K562 (cell line): ENCODE results near the gene NASP. TPM values are rescaled to one million over a fixed set of nuclear protein-coding genes. Genes with fewer than 3 reads are reported as not detected.

Experiments used
- ATAC-seq: fragments of 200-7000 bp; cut with Tn5 transposase; 3 replicates; pipeline ENCODE4 v1.9.1; 2020; ENCODE audit warnings: moderate library complexity
- Bru-seq: library from RNA; stranded (reverse); fragments of 400-500 nt; gene quantifications from one replicate; lab custom pipeline; 2021; lab: Mats Ljungman, UMichigan
- BruChase-seq, 2 experiments: library from RNA; stranded (reverse); fragments of 400-500 nt; gene quantifications; one replicate each; lab custom pipeline; 2021; lab: Mats Ljungman, UMichigan
- BruUV-seq: library from RNA; stranded (reverse); fragments of 400-500 nt; replicated peaks from 2 replicates; lab custom pipeline; 2021; lab: Mats Ljungman, UMichigan
- CTCF ChIA-PET: fragments of 300-600 bp; formaldehyde crosslinking; extraction: SDS; loops from one replicate; lab custom pipeline; 2021; ENCODE audit warnings: low intra/inter-chr PET ratio; lab: Yijun Ruan, JAX
- POLR2A ChIA-PET: fragments of 300-600, 350-650 bp; sonication (Branson Sonifier 250); formaldehyde crosslinking; extraction: SDS; loops from one replicate; lab custom pipeline; 2021; ENCODE audit warnings: antibody characterized with exemption, inconsistent platforms; lab: Yijun Ruan, JAX
- DNase-seq, 4 experiments: peaks; one replicate each; pipeline versions ENCODE4 v3.0.0 to v3.0.0-alpha.2; 2011 to 2018; ENCODE audit warnings: low spot score in 3 of 4, mixed read lengths in 3 of 4; ENCODE audit errors: extremely low read depth in 1 of 4
- FAIRE-seq: peaks from 2 replicates; lab custom pipeline; 2011; peaks lifted over from hg19 to GRCh38; lab: Jason Lieb, UNC
- H2AFZ ChIP-seq: 2 replicates; pipeline ENCODE4 v1.6.0; 2011; ENCODE audit warnings: low read depth, low read length, control low read depth, inconsistent platforms
- H3K27ac ChIP-seq: fragments of 200-600 bp; 3 replicates; pipeline ENCODE4 v1.8.0; 2011; ENCODE audit warnings: low read depth, mild to moderate bottlenecking, control low read depth, inconsistent platforms, low read length, moderate library complexity, mixed read lengths; ENCODE audit errors: extremely low read depth
- H3K27me3 ChIP-seq, 2 experiments: fragments of 300-600 bp in 1 of 2; 2 replicates in 1 of 2; 3 replicates in 1 of 2; pipeline versions ENCODE4 v1.6.0 to v1.8.0; 2011; ENCODE audit warnings: inconsistent platforms in 2 of 2, low read length in 2 of 2, mild to moderate bottlenecking in 1 of 2, mixed read lengths in 1 of 2, moderate library complexity in 1 of 2; ENCODE audit not compliant: control insufficient read depth in 2 of 2, insufficient read depth in 2 of 2
- H3K36me3 ChIP-seq: fragments of 300-600 bp; 3 replicates; pipeline ENCODE4 v1.8.0; 2011; ENCODE audit warnings: mild to moderate bottlenecking, low read length, inconsistent platforms; ENCODE audit not compliant: control insufficient read depth, insufficient read depth
- H3K4me1 ChIP-seq, 2 experiments: fragments of 200-600 bp in 1 of 2; replicated peaks in 1 of 2; 2 replicates in 1 of 2; 3 replicates in 1 of 2; pipeline versions ENCODE4 v1.5.1 to v1.8.0; 2011; ENCODE audit warnings: inconsistent platforms in 2 of 2, low read length in 2 of 2, mild to moderate bottlenecking in 1 of 2, mixed read lengths in 1 of 2, moderate library complexity in 1 of 2; ENCODE audit not compliant: control insufficient read depth in 2 of 2, insufficient read depth in 2 of 2
- H3K4me2 ChIP-seq: 2 replicates; pipeline ENCODE4 v1.6.1; 2011; ENCODE audit warnings: low read length, control low read depth, inconsistent platforms, mixed read lengths; ENCODE audit not compliant: insufficient read depth
- H3K4me3 ChIP-seq: fragments of 200-600 bp; sonication (generic), shearing (Covaris generic); 2 replicates; pipeline ENCODE4 v1.5.1; 2016; ENCODE audit warnings: control low read depth, inconsistent platforms
- H3K79me2 ChIP-seq: fragments of 200-600 bp; 3 replicates; pipeline ENCODE4 v1.8.0; 2011; ENCODE audit warnings: low read length, inconsistent platforms; ENCODE audit not compliant: control insufficient read depth, insufficient read depth
- H3K9ac ChIP-seq, 2 experiments: 2 replicates each; pipeline versions ENCODE4 v1.6.0 to v1.6.1; 2011; ENCODE audit warnings: low read depth in 2 of 2, low read length in 2 of 2, control low read depth in 1 of 2, inconsistent platforms in 1 of 2, mild to moderate bottlenecking in 1 of 2, mixed read lengths in 1 of 2; ENCODE audit not compliant: insufficient read depth in 1 of 2
- H3K9me1 ChIP-seq: one replicate; pipeline ENCODE4 v1.6.0; 2011; ENCODE audit warnings: inconsistent platforms, mild to moderate bottlenecking, low read length, moderate library complexity; ENCODE audit not compliant: control insufficient read depth, insufficient read depth
- H3K9me3 ChIP-seq: replicated peaks from 2 replicates; pipeline ENCODE4 v1.5.1; 2011; ENCODE audit warnings: low read depth, low read length, inconsistent platforms; ENCODE audit not compliant: control insufficient read depth, insufficient read depth
- H4K20me1 ChIP-seq: replicated peaks from 2 replicates; pipeline ENCODE4 v1.6.1; 2011; ENCODE audit warnings: low read length, inconsistent platforms, mixed read lengths; ENCODE audit not compliant: control insufficient read depth, insufficient read depth
- EHMT2 ChIP-seq: fragments of 450-650 bp; IDR thresholded peaks from 2 replicates; pipeline ENCODE4 v1.6.1; 2018; ENCODE audit warnings: antibody characterized with exemption
- ESRRA ChIP-seq: fragments of 450-650 bp; IDR thresholded peaks from 2 replicates; pipeline ENCODE4 v1.6.1; 2014; ENCODE audit warnings: low read depth, mild to moderate bottlenecking, moderate library complexity, borderline replicate concordance
- ZNF778 ChIP-seq: fragments of 450-650 bp; formaldehyde crosslinking; IDR thresholded peaks from 2 replicates; pipeline ENCODE4 v1.4.0; 2020; ENCODE audit warnings: mild to moderate bottlenecking, moderate library complexity
- ZZZ3 ChIP-seq: fragments of 450-650 bp; IDR thresholded peaks from 2 replicates; pipeline ENCODE4 v1.6.1; 2016; ENCODE audit warnings: antibody characterized with exemption, mild to moderate bottlenecking, moderate library complexity
- WGBS: fragments of 100-300 bp; shearing (Covaris generic); methylation state at CpG from one replicate; pipeline ENCODE4 v1.1.6; 2016; ENCODE audit warnings: low coverage, mixed read lengths; ENCODE audit not compliant: insufficient coverage; ENCODE audit errors: missing lambda C conversion rate; 5-methylcytosine and 5-hydroxymethylcytosine counted together
- in situ Hi-C: fragments of 300-500 bp; cut with MboI; formaldehyde crosslinking; loops from 4 replicates; pipeline ENCODE4 v1.15.0; 2018; ENCODE audit warnings: inconsistent platforms, mixed read lengths
- intact Hi-C: fragments of 100-400 bp; cut with micrococcal nuclease; formaldehyde crosslinking; loops from 2 replicates; pipeline ENCODE4 v1.14.2; 2022
- long read RNA-seq, 3 experiments: library from polyadenylated mRNA in 2 of 3; library from RNA in 1 of 3; unstranded in 2 of 3; stranded (forward) in 1 of 3; transcript quantifications; one replicate each; pipeline ENCODE4 v2.0.0, GENCODE V29; 2019 to 2022
- polyA minus RNA-seq, 3 experiments: library from RNA; depleted of rRNA, polyadenylated mRNA; stranded (reverse); fragments of >200 nt; gene quantifications; 2 replicates each; pipeline ENCODE4 v1.2.3, GENCODE V29; 2011
- polyA plus RNA-seq, 8 experiments: library from polyadenylated mRNA; depleted of rRNA in 4 of 8; stranded (reverse) in 5 of 8; unstranded in 3 of 8; fragments of >200 nt; fragmentation: Nextera tagmentation in 2 of 8; fragmentation: Illumina TruSeq in 1 of 8; extraction: Ambion mirVana in 2 of 8; extraction: Trizol in 1 of 8; gene quantifications; 2 replicates each; pipeline versions ENCODE4 v1.2.1 to v1.2.3, GENCODE V29; 2011 to 2014; ENCODE audit warnings: inconsistent platforms in 1 of 8, missing spikeins in 1 of 8
- total RNA-seq, 7 experiments: library from RNA; depleted of rRNA in 6 of 7; stranded (reverse); fragments of >200 nt in 6 of 7; fragmentation: Illumina TruSeq in 2 of 7; extraction: Trizol in 2 of 7; gene quantifications; 2 replicates each; pipeline versions ENCODE4 v1.2.1 to v1.2.3, GENCODE V29; 2011 to 2021; ENCODE audit warnings: low replicate concordance in 1 of 7
- TF ChIP-seq, protein P1 (sequence below), 3 experiments: IDR thresholded peaks in 2 of 3; conservative IDR thresholded peaks in 1 of 3; 2 replicates each; pipeline ENCODE4 v1.5.1; 2011 to 2012; ENCODE audit warnings: low read length in 3 of 3, mild to moderate bottlenecking in 3 of 3, control low read depth in 2 of 3, improper control_type of control experiment in 1 of 3, inconsistent platforms in 1 of 3, low read depth in 1 of 3, mixed read lengths in 1 of 3, moderate library complexity in 1 of 3; ENCODE audit not compliant: insufficient read depth in 2 of 3
- TF ChIP-seq, protein P2 (sequence below): sonication (generic); formaldehyde crosslinking; IDR thresholded peaks from 2 replicates; pipeline ENCODE4 v1.8.0; 2022; ENCODE audit warnings: mild to moderate bottlenecking, missing genetic modification reagents

NASP gene, protein sequence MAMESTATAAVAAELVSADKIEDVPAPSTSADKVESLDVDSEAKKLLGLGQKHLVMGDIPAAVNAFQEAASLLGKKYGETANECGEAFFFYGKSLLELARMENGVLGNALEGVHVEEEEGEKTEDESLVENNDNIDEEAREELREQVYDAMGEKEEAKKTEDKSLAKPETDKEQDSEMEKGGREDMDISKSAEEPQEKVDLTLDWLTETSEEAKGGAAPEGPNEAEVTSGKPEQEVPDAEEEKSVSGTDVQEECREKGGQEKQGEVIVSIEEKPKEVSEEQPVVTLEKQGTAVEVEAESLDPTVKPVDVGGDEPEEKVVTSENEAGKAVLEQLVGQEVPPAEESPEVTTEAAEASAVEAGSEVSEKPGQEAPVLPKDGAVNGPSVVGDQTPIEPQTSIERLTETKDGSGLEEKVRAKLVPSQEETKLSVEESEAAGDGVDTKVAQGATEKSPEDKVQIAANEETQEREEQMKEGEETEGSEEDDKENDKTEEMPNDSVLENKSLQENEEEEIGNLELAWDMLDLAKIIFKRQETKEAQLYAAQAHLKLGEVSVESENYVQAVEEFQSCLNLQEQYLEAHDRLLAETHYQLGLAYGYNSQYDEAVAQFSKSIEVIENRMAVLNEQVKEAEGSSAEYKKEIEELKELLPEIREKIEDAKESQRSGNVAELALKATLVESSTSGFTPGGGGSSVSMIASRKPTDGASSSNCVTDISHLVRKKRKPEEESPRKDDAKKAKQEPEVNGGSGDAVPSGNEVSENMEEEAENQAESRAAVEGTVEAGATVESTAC
- 238 and 493 TPM in 2 replicates for total RNA-seq (2011; cell fraction: chromatin; rRNA removed; ENCODE audit: low replicate concordance)
- total RNA-seq (2011; cell fraction: nucleolus; rRNA removed), result 142 and 174 TPM in 2 replicates
- 284 and 450 TPM in 2 replicates for total RNA-seq (2011; cell fraction: nucleoplasm; rRNA removed)
- total RNA-seq (2014; rRNA removed), result 348 and 419 TPM in 2 replicates
- total RNA-seq (2014; rRNA removed; fragmentation: Illumina TruSeq; extraction: Trizol), result 452 and 498 TPM in 2 replicates
- 479 and 526 TPM in 2 replicates for total RNA-seq (2015; rRNA removed; fragmentation: Illumina TruSeq; extraction: Trizol)
- total RNA-seq (2021), result 297 and 341 TPM in 2 replicates
- polyA plus RNA-seq (2011; rRNA removed), result 279 and 361 TPM in 2 replicates
- 164 and 221 TPM in 2 replicates for polyA plus RNA-seq (2011; cell fraction: cytosol; rRNA removed)
- 319 and 321 TPM in 2 replicates for polyA plus RNA-seq (2011; cell fraction: nucleus; rRNA removed)
- polyA plus RNA-seq (2012), result 265 and 362 TPM in 2 replicates
- polyA plus RNA-seq (2014; fragmentation: Illumina TruSeq; extraction: Trizol), result 471 and 546 TPM in 2 replicates
- polyA plus RNA-seq (2014; fragmentation: Nextera tagmentation; extraction: Ambion mirVana), result 100 to 1,000 TPM; 199 to 369 TPM
- 496 and 578 TPM in 2 replicates for polyA plus RNA-seq (2014; rRNA removed)
- 269 and 276 TPM in 2 replicates for polyA minus RNA-seq (2011; rRNA and poly(A)+ RNA removed)
- 152 and 212 TPM in 2 replicates for polyA minus RNA-seq (2011; cell fraction: cytosol; rRNA and poly(A)+ RNA removed)
- 132 and 189 TPM in 2 replicates for polyA minus RNA-seq (2011; cell fraction: nucleus; rRNA and poly(A)+ RNA removed)
- Bru-seq, nascent RNA, result percentile 98 among the genes with signal in this experiment
- BruChase-seq, experiment 1, labeled RNA remaining after a 2-hour chase, result percentile 99 among the genes with signal in this experiment
- percentile 99 among the genes with signal in this experiment for BruChase-seq, experiment 2, labeled RNA remaining after a 6-hour chase
- long read RNA-seq, experiment 1, transcript NASP-209 (2 exons, 541 nt), result minor isoform, 40 of 640 reads
- long read RNA-seq, experiment 1, transcript NASP-207 (5 exons, 604 nt), result minor isoform, 7 of 640 reads
- long read RNA-seq, experiment 1, transcript NASP-201 (15 exons, 3,207 nt), result minor isoform, 85 of 640 reads
- long read RNA-seq, experiment 1, transcript NASP-202 (14 exons, 1,538 nt), result major isoform, 220 of 640 reads
- long read RNA-seq, experiment 1, partial matches to known transcripts, result 210 of 640 reads
- long read RNA-seq, experiment 1, other reads (novel, unspliced or antisense), result 77 of 640 reads
- long read RNA-seq, experiment 2, transcript NASP-202 (14 exons, 1,538 nt), result major isoform, 86 of 225 reads
- long read RNA-seq, experiment 2, transcript NASP-210 (9 exons, 3,659 nt), result minor isoform, 6 of 225 reads
- long read RNA-seq, experiment 2, transcript NASP-209 (2 exons, 541 nt), result minor isoform, 8 of 225 reads
- long read RNA-seq, experiment 2, partial matches to known transcripts, result 83 of 225 reads
- long read RNA-seq, experiment 2, other reads (novel, unspliced or antisense), result 39 of 225 reads
- long read RNA-seq, experiment 3, transcript NASP-202 (14 exons, 1,538 nt), result major isoform, 149 of 314 reads
- long read RNA-seq, experiment 3, transcript NASP-201 (15 exons, 3,207 nt), result minor isoform, 5 of 314 reads
- long read RNA-seq, experiment 3, transcript NASP-207 (5 exons, 604 nt), result minor isoform, 56 of 314 reads
- long read RNA-seq, experiment 3, partial matches to known transcripts, result 61 of 314 reads
- long read RNA-seq, experiment 3, other reads (novel, unspliced or antisense), result 41 of 314 reads

DNA sequence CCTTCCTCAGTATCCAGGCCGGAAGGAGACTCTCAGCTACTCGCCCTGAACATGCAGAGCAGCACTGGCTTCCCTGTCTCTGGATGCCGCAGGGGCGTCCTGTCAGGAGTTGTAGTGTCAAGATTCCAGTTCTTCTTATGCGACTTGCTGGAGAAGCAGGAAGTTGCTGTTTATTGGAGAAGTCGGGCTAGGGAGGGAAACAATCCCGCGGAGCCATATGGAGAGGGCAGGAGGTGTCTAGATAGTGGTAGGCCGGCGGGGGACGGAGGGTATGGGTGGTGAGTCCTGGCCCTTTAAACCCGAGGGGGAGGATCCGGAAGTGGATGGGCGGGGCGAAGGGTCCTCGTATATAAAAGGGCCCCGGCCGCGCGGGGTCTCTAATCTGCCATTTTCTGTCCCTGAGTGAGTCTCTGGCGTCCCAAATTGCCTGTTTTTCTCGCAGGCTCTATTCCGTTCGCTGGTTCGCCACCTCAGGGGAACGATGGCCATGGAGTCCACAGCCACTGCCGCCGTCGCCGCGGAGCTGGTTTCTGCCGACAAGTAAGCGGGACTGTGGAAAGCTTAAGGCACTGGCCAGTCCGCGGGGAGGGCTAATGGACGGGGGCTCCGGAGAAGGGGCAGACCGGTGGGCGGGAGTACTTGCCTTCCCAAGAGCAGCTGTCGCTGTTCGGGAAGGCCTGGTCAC is at the start of gene NASP:
TSS of gene NASP (plus strand) at position 376 of the 685 bp plus-strand sequence. CDS start at position 482, 106 bp downstream.
- H3K4me1 ChIP-seq, result peaks cover 6 to 27% of the 10 kb centered on the region in 2 experiments; a peak in 4 of 5 replicates
- BruUV-seq, result TSS peak; percentile 67
- TF ChIP-seq EHMT2 (no peak), ZNF778 (CRISPR knock-in tag) (no peak), ZZZ3 (0 out of 2 replicates have a peak, but pooled peaks have one; percentile 46), ESRRA (peak; percentile 13; the same call in 1 of the 2 replicates)
- TF ChIP-seq, protein P1, sequence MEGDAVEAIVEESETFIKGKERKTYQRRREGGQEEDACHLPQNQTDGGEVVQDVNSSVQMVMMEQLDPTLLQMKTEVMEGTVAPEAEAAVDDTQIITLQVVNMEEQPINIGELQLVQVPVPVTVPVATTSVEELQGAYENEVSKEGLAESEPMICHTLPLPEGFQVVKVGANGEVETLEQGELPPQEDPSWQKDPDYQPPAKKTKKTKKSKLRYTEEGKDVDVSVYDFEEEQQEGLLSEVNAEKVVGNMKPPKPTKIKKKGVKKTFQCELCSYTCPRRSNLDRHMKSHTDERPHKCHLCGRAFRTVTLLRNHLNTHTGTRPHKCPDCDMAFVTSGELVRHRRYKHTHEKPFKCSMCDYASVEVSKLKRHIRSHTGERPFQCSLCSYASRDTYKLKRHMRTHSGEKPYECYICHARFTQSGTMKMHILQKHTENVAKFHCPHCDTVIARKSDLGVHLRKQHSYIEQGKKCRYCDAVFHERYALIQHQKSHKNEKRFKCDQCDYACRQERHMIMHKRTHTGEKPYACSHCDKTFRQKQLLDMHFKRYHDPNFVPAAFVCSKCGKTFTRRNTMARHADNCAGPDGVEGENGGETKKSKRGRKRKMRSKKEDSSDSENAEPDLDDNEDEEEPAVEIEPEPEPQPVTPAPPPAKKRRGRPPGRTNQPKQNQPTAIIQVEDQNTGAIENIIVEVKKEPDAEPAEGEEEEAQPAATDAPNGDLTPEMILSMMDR (IDR thresholded peaks at IDR 0.05 in 2 of 3, conservative IDR thresholded peaks at IDR 0.05 in 1 of 3; ENCODE audit: insufficient read depth in 2 of 3, low read depth in 1 of 3, low read length in 3 of 3), result peak in 1 of 3 experiments; percentile 11; a peak in 1 of 6 replicates
- TF ChIP-seq, protein P2, sequence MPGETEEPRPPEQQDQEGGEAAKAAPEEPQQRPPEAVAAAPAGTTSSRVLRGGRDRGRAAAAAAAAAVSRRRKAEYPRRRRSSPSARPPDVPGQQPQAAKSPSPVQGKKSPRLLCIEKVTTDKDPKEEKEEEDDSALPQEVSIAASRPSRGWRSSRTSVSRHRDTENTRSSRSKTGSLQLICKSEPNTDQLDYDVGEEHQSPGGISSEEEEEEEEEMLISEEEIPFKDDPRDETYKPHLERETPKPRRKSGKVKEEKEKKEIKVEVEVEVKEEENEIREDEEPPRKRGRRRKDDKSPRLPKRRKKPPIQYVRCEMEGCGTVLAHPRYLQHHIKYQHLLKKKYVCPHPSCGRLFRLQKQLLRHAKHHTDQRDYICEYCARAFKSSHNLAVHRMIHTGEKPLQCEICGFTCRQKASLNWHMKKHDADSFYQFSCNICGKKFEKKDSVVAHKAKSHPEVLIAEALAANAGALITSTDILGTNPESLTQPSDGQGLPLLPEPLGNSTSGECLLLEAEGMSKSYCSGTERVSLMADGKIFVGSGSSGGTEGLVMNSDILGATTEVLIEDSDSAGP (CRISPR knock-in tag), result peak; percentile 96

More for the DNA sequence above, at the start of gene NASP:
- 1% methylated on average over 39 of the region's 41 CpGs for WGBS
- ChIA-PET CTCF (no interaction called here), POLR2A (interaction anchor here (0.6 to 10.2 kb wide), 52 partner anchors 9 to 862 kb away, joined by 3 to 142 read pairs (median 4); partner anchors contain the start of genes AKR1A1, CCDC163, GPBP1L1 and HECTD3)
- Histone ChIP-seq H3K9me3 (no peaks in the 10 kb centered on the region), H3K36me3 (peaks cover 36% of the 10 kb centered on the region), H2AFZ (peak within 1 kb of the TSS; percentile 100), H3K4me3 (peak within 1 kb of the TSS; percentile 88), H4K20me1 (peaks cover 29% of the 10 kb centered on the region), H3K27ac (peak within 1 kb of the TSS; percentile 97), H3K79me2 (peaks cover 53% of the 10 kb centered on the region), H3K4me2 (peak within 1 kb of the TSS; percentile 99), H3K9me1 (peaks cover 3% of the 10 kb centered on the region), H3K9ac (peak within 1 kb of the TSS; percentile 99 to 100), H3K27me3 (no peaks in the 10 kb centered on the region)
- in situ Hi-C loops, result no loop called here
- intact Hi-C loops, result loop anchor here (5.0 kb wide), 2 partner anchors 103 to 168 kb away; partner anchors contain the start of genes GPBP1L1, IPP and TMEM69
- peak; percentile 37 for FAIRE-seq
- peak; percentile 82 for ATAC-seq
- DNase-seq, result peak; percentile 92 to 98 (median 94)
